Breast epithelium (tissue), 3 donors: ENCODE data around the gene CEBPB.

Source experiments
- POLR2A ChIP-seq: fragments of 450-650 bp; IDR thresholded peaks from one replicate; pipeline ENCODE4 v1.6.1; 2016; ENCODE audit warnings: antibody characterized with exemption, mild to moderate bottlenecking, moderate library complexity
- TF ChIP-seq, protein P1 (sequence below), 3 donors: fragments of 450-650 bp; IDR thresholded peaks; one replicate each; pipeline ENCODE4 v1.5.1; 2016 to 2017; ENCODE audit warnings: antibody characterized with exemption in 3 of 3, mild to moderate bottlenecking in 3 of 3, moderate library complexity in 3 of 3

DNA sequence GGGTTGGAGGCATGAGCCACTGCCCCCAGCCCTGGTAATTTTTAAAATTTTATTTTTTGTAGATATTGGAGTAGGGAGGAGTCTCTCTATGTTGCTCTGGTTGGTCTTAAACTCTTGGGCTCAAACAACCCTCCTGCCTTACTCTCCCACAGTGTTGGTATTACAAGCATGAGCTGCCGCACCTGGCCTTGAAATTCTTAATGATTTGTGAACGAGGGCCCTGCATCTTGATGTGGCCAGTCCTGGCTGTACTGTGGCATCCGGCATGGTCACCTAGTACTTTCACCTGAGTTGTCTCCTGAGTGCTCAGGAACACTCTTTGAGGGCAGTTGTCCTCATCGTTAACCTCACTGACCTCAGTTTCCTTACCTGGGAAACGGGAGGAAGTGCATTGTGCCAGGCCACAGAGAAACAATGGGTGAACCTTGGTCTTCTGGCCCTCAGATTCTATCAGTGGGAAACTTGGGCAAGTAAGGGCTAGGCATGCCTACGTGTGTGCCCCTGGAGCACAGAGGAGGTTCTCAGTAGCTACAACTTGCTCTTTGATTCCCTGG, 19.5 kb downstream of the CEBPB start:
- TF ChIP-seq, protein P1, sequence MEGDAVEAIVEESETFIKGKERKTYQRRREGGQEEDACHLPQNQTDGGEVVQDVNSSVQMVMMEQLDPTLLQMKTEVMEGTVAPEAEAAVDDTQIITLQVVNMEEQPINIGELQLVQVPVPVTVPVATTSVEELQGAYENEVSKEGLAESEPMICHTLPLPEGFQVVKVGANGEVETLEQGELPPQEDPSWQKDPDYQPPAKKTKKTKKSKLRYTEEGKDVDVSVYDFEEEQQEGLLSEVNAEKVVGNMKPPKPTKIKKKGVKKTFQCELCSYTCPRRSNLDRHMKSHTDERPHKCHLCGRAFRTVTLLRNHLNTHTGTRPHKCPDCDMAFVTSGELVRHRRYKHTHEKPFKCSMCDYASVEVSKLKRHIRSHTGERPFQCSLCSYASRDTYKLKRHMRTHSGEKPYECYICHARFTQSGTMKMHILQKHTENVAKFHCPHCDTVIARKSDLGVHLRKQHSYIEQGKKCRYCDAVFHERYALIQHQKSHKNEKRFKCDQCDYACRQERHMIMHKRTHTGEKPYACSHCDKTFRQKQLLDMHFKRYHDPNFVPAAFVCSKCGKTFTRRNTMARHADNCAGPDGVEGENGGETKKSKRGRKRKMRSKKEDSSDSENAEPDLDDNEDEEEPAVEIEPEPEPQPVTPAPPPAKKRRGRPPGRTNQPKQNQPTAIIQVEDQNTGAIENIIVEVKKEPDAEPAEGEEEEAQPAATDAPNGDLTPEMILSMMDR (IDR thresholded peaks at IDR 0.05): no peak
- TF ChIP-seq POLR2A: no peak
